Body of pancreas (tissue), 4 donors: ENCODE measurements around the gene SMCHD1.

Experiments
- CTCF ChIP-seq, 7 experiments: fragments of 450-650 bp in 4 of 7; fragments of 200-600 bp in 3 of 7; sonication (generic) in 3 of 7; IDR thresholded peaks; one replicate each; pipeline ENCODE4 v1.5.1; 2016 to 2019; ENCODE audit warnings: antibody characterized with exemption in 7 of 7
- POLR2A ChIP-seq, 3 donors: fragments of 450-650 bp; IDR thresholded peaks; one replicate each; pipeline ENCODE4 v1.6.1; 2016; ENCODE audit warnings: antibody characterized with exemption in 3 of 3, mild to moderate bottlenecking in 2 of 3

DNA sequence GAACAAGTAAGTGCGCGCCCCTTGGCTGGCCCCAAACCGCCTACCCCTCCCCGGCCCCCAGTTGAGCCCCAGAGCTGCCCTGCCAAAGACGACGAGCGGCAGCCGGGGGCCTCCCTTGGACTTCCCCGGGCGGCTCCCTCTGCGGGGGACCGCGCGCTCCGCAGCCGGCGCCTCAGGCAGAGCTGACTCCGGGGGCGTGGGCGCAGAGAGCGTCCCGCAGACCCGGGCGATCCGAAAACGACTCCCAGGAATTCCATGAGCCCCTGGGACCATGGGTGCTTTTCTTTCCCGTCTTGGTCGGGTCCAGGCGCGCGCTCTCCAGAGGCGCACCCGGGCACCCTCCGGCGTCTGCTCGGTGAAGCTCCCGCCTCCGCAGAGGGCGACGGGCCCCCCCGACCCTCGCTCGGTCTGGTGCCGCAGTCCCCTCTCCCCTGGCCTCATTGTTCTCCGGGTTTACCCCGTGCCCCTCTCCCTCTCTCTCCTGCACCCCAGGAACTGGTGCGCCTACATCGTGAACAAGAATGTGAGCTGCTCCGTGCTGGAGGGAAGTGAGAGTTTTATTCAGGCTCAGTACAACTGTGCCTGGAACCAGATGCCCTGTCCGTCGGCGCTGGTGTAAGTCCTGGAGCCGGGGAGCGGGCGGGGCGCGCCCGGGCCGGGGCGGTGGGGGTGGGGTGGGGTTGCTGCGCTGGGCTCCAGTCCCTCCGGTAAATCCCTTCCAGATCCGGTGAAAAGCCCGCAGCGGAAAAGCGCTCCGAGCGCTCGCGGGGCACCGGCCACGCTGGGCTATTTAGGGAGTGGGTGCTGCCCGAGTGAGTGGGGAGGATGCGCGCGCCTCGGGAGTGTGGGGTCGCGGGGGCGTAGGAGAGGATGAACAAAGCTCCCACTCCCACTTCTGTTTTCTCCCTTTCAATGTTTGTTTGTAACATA, 192.1 kb downstream of the SMCHD1 start:
- TF ChIP-seq CTCF (IDR thresholded peaks at IDR 0.05) (no peak), POLR2A (IDR thresholded peaks at IDR 0.05) (no peak)
